HepG2 (cell line): ENCODE results near the gene MPO. TPM values are rescaled to one million over a fixed set of nuclear protein-coding genes. Genes with fewer than 3 reads are reported as not detected.

Experiments used
- ATAC-seq: fragments of 200-7000 bp; cut with Tn5 transposase; 3 replicates; pipeline ENCODE4 v1.9.1; 2020; ENCODE audit warnings: mild to moderate bottlenecking, moderate library complexity
- BruUV-seq: library from RNA; stranded (reverse); fragments of 400-500 nt; replicated peaks from 2 replicates; lab custom pipeline; 2021; lab: Mats Ljungman, UMichigan
- CTCF ChIA-PET: fragments of 300-600 bp; formaldehyde crosslinking; extraction: SDS; loops from one replicate; lab custom pipeline; 2021; ENCODE audit warnings: low total read pairs, inconsistent platforms, low intra/inter-chr PET ratio; lab: Yijun Ruan, JAX
- POLR2A ChIA-PET: fragments of 350-600 bp; sonication (Branson Sonifier 250); formaldehyde crosslinking; loops from one replicate; lab custom pipeline; 2020; ENCODE audit warnings: antibody characterized with exemption, inconsistent platforms; lab: Yijun Ruan, JAX
- DNase-seq: peaks from one replicate; pipeline ENCODE4 v3.0.0-alpha.2; 2015; ENCODE audit warnings: low spot score
- FAIRE-seq: peaks from 3 replicates; lab custom pipeline; 2011; peaks lifted over from hg19 to GRCh38; lab: Jason Lieb, UNC
- H2AFZ ChIP-seq: one replicate; pipeline ENCODE4 v1.6.1; 2011; ENCODE audit warnings: low read length, inconsistent platforms
- H3K27ac ChIP-seq: fragments of 300-600 bp; 3 replicates; pipeline ENCODE4 v1.8.0; 2011; ENCODE audit warnings: mixed run types, mild to moderate bottlenecking, mixed read lengths, low read length, inconsistent platforms; ENCODE audit not compliant: insufficient read depth; ENCODE audit errors: extremely low read length
- H3K27me3 ChIP-seq, 2 experiments: fragments of 200-600 bp in 1 of 2; 2 replicates in 1 of 2; 3 replicates in 1 of 2; pipeline versions ENCODE4 v1.6.0 to v1.8.0; 2011; ENCODE audit warnings: low read length in 2 of 2, mild to moderate bottlenecking in 2 of 2, moderate library complexity in 2 of 2, inconsistent platforms in 1 of 2; ENCODE audit not compliant: insufficient read depth in 2 of 2, control insufficient read depth in 1 of 2
- H3K36me3 ChIP-seq, 2 experiments: fragments of 200-600 bp in 1 of 2; replicated peaks in 1 of 2; 2 replicates in 1 of 2; 3 replicates in 1 of 2; pipeline versions ENCODE4 v1.5.1 to v1.8.0; 2011; ENCODE audit warnings: low read length in 2 of 2, inconsistent platforms in 1 of 2; ENCODE audit not compliant: insufficient read depth in 2 of 2, control insufficient read depth in 1 of 2
- H3K4me1 ChIP-seq: 2 replicates; pipeline ENCODE4 v1.5.1; 2012; ENCODE audit warnings: low read length, inconsistent platforms; ENCODE audit not compliant: insufficient read depth
- H3K4me2 ChIP-seq: 2 replicates; pipeline ENCODE4 v1.6.0; 2011; ENCODE audit warnings: low read depth, low read length, inconsistent platforms
- H3K4me3 ChIP-seq, 3 experiments: fragments of 200-600 bp in 1 of 3; sonication (generic), shearing (Covaris generic) in 1 of 3; replicated peaks in 1 of 3; 2 replicates each; pipeline ENCODE4 v1.5.1; 2011 to 2016; ENCODE audit warnings: low read length in 3 of 3, inconsistent platforms in 2 of 3, low read depth in 2 of 3, mild to moderate bottlenecking in 2 of 3, control low read depth in 1 of 3, mixed read lengths in 1 of 3; ENCODE audit not compliant: insufficient read depth in 1 of 3
- H3K79me2 ChIP-seq: one replicate; pipeline ENCODE4 v1.6.1; 2011; ENCODE audit warnings: low read length, inconsistent platforms; ENCODE audit not compliant: insufficient read depth
- H3K9ac ChIP-seq: 2 replicates; pipeline ENCODE4 v1.6.0; 2011; ENCODE audit warnings: mild to moderate bottlenecking, low read depth, low read length, inconsistent platforms; ENCODE audit not compliant: insufficient read depth
- H3K9me3 ChIP-seq: 2 replicates; pipeline ENCODE4 v1.5.1; 2012; ENCODE audit warnings: mild to moderate bottlenecking, low read length
- H4K20me1 ChIP-seq: 2 replicates; pipeline ENCODE4 v1.6.0; 2011; ENCODE audit warnings: inconsistent platforms, mild to moderate bottlenecking, low read length, moderate library complexity; ENCODE audit not compliant: insufficient read depth
- CEBPB ChIP-seq: IDR thresholded peaks from 2 replicates; pipeline ENCODE4 v1.6.1; 2011; ENCODE audit warnings: low read depth, low read length, improper control_type of control experiment, borderline replicate concordance
- SIX1 ChIP-seq: sonication (generic); formaldehyde crosslinking; IDR thresholded peaks from 2 replicates; pipeline ENCODE4 v1.4.0; 2020; ENCODE audit warnings: missing genetic modification reagents, borderline replicate concordance
- ZBTB40 ChIP-seq, 2 experiments: fragments of 450-650 bp in 1 of 2; sonication (generic) in 1 of 2; formaldehyde crosslinking in 1 of 2; IDR thresholded peaks; 2 replicates each; pipeline versions ENCODE4 v1.6.1 to v1.8.0; 2016 to 2022; ENCODE audit warnings: antibody characterized with exemption in 1 of 2, mild to moderate bottlenecking in 1 of 2, missing genetic modification reagents in 1 of 2
- ZNF383 ChIP-seq: sonication (generic); formaldehyde crosslinking; IDR thresholded peaks from 2 replicates; pipeline ENCODE4 v1.4.0; 2020; ENCODE audit warnings: missing genetic modification reagents, mild to moderate bottlenecking, borderline replicate concordance
- WGBS: methylation state at CpG from one replicate; pipeline ENCODE4 v1.1.6; 2017; ENCODE audit warnings: low lambda C conversion rate; 5-methylcytosine and 5-hydroxymethylcytosine counted together
- in situ Hi-C: cut with HindIII; loops from 2 replicates; pipeline ENCODE4 v1.10.0; 2017; ENCODE audit warnings: low pct_unique_long_range_greater_than_20kb; ENCODE audit not compliant: extremely low pct_ligation_motif_present
- intact Hi-C: fragments of 100-400 bp; cut with micrococcal nuclease; formaldehyde crosslinking; loops from one replicate; pipeline ENCODE4 v1.10.0; 2022; ENCODE audit not compliant: unreplicated experiment
- polyA plus RNA-seq, 8 experiments: library from polyadenylated mRNA; depleted of rRNA in 3 of 8; stranded (reverse) in 7 of 8; unstranded in 1 of 8; fragments of >200 nt; fragmentation: Illumina TruSeq in 4 of 8; extraction: Trizol in 4 of 8; gene quantifications; 2 replicates each; pipeline versions ENCODE4 v1.2.1 to v1.2.3, GENCODE V29; 2011 to 2016; ENCODE audit warnings: low read depth in 4 of 8, missing spikeins in 1 of 8, mixed read lengths in 1 of 8; ENCODE audit not compliant: insufficient read depth in 1 of 8
- total RNA-seq, 5 experiments: library from RNA; depleted of rRNA; stranded (reverse); fragments of >200 nt; fragmentation: Illumina TruSeq; extraction: Trizol; gene quantifications; 2 replicates each; pipeline ENCODE4 v1.2.3, GENCODE V29; 2016; ENCODE audit warnings: low read depth in 1 of 5

Gene MPO
- total and polyA plus RNA-seq, 2 of the 13 experiments (the other 11 are each of a cell fraction or from before 2014, with no cell fraction given): not detected

- in situ Hi-C loops: no loop called here
- intact Hi-C loops: no loop called here
- Histone ChIP-seq H3K4me2 (no peak within 1 kb of the TSS), H3K27me3 (peaks cover 1 to 56% of the 10 kb centered on the region in 2 experiments), H4K20me1 (no peaks in the 10 kb centered on the region), H2AFZ (no peak within 1 kb of the TSS), H3K36me3 (no peaks in the 10 kb centered on the region), H3K27ac (no peak within 1 kb of the TSS), H3K4me1 (no peaks in the 10 kb centered on the region; the same call in 1 of the 2 replicates), H3K79me2 (no peaks in the 10 kb centered on the region), H3K9ac (no peak within 1 kb of the TSS), H3K4me3 (no peak within 1 kb of the TSS), H3K9me3 (no peaks in the 10 kb centered on the region)
- ChIA-PET CTCF (no interaction called here), POLR2A (no interaction called here)
- FAIRE-seq (no peak), DNase-seq (no peak), ATAC-seq (no peak)
- 13% methylated on average over 5 of the region's 5 CpGs for WGBS
- TF ChIP-seq CEBPB (peak; percentile 49; the same call in 1 of the 2 replicates), SIX1 (CRISPR knock-in tag) (no peak), ZNF383 (CRISPR knock-in tag) (no peak), ZBTB40 (IDR thresholded peaks at IDR 0.05) (peak; percentile 75), ZBTB40 (CRISPR knock-in tag; IDR thresholded peaks at IDR 0.05) (no peak)
- no TSS peak for BruUV-seq
Observed at GRCh38 chr17:58238147-58238634, 42.5 kb downstream of the MPO start, which contains the start of gene LPO. Gene LPO, plus strand, starts transcription at chr17:58238584. Its CDS starts 4,396 bp downstream, at chr17:58242980.
